Myocyte (in vitro differentiated cells): Measurements from ENCODE around the gene D2HGDH. TPM values are rescaled to one million over a fixed set of nuclear protein-coding genes. Genes with fewer than 3 reads are reported as not detected.
"Not testable (repeated sequence)": the region's sequence is repeated elsewhere in the genome, so short reads cannot be mapped to it uniquely, and the experiment has no call there.

Experiments
- DNase-seq: peaks from one replicate; pipeline ENCODE4 v3.0.0-alpha.2; 2012; ENCODE audit warnings: low read depth
- total RNA-seq: library from RNA; depleted of rRNA; stranded (reverse); fragments of >200 nt; gene quantifications from 2 replicates; pipeline ENCODE4 v1.2.3, GENCODE V29; 2014

The D2HGDH gene
- total RNA-seq, 1 donor from 2014 or later, result 17.3 TPM

DNA sequence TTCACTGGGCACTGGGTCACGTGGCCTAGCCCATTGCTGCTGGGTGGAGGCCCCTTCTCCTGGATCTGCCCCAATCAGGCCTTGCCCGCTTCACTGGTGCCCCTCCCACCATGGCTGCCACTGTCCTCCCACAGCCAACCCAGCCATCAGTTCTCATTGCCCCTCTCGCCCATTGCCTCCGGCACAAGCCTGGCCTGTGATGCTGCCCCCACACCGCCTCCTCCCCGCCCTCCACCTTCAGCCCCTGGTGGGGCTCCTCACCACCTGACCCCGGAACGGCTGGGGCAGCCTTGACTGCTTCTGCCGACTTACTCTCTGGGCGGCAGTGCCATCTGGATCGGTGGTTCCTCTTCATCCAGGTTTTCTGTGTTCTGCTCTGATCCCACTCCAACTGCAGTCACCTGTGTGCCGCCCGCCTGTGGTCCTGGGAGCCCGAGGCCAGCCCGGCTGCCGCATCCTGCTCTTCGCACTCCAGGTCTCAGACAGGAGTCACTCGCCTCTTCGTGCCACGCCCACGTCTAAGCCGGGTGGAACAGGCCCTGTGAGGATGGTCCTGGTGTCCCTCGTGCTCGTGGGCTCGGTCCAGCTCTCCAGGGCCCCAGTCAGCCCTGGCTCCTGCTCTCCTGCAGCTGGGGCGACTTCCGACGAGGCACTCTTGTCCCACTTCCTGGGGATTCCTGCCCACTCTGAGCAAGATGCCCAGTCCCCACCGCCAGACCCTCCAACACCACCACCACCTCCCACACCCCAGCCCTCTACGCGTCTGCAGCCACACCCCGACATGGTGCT lies 14.2 kb downstream of the D2HGDH start:
- no peak for DNase-seq

DNA sequence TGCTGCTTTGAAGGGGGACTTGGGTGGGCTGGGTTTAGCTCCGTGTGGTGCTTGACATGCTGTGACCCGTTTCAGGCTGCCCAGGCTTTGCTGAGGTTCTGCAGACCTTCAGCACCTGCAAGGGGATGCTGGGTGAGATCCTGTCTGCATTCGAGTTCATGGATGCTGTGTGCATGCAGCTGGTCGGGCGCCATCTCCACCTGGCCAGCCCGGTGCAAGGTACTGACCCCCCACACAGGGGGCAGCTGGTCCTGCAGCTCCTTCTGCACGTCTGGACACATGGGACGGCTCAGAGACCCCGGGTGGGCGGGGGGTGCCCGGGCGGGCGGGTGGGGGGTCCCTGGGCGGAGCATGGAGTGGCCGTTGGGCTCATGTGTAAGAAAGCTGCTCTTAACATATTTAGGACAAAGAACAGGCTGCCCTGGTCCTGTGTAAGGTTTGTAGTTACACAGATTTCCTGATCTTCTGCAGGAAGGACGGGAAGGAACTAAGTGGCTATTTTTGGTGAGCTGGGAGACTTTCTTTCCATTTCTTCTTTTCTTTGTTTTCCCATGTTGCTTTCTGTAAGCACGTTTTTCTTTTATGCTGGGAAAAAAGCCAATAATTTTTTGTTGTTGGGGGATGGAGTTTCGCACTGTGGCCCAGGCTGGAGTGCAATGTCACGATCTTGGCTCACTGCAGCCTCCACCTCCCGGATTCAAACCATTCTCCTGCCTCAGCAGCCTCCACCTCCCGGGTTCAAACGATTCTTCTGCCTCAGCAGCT lies 15.8 kb downstream of the D2HGDH start:
- DNase-seq, result no peak

DNA sequence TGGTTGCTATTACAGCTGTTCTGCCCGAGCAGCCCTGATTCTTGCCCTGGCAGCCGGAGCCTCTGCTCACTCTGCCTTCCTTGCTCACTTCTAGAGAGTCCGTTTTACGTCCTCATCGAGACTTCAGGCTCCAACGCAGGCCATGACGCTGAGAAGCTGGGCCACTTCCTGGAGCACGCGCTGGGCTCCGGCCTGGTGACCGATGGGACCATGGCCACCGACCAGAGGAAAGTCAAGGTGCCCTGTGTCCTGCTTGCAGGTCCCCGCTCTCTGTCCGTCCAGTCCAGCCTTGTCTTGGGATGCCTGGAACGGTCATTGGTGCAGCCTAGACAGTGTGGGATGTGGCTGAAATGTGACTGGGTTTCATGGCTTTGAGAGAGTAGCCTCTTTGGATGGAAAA lies 16.7 kb downstream of the D2HGDH start:
- DNase-seq, result no peak

DNA sequence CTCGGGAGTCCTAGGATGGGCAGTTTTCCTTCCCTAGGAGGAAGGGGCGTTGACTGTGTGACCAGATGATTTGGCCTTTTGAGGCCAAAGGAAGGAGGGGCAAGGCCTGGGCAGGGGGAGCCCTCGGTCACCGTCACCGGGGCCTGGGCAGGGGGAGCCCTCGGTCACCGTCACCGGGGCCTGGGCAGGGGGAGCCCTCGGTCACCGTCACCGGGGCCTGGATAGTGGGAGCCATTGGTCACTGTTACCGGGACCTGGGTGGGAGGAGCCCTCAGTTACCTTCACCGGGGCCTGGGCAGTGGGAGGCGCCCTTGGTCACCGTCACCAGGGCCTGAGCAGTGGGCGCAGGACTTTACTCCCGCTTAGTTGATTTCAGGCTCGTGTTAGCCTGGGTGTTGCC lies 17.3 kb downstream of the D2HGDH start:
- no peak for DNase-seq

DNA sequence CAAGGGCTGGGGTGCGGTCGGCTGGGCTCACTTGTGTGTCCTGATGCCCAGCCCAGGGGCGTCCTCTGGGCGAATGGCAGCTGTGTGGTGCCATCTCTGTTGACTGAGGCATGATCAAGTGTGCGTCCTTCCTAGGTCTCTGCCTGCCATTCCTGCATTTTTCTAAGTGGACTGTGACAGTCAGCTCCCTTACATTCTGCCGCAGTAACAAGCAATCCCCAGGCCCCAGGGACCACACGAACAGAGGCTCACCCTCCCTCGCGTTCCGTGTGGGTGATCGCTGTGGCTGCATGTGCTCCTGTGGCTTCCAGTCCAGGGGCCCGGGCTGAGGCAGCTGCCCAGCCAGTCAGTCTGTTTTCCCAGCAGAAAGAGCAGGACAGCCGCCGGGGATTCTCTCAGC lies 17.8 kb downstream of the D2HGDH start:
- DNase-seq, result no peak

DNA sequence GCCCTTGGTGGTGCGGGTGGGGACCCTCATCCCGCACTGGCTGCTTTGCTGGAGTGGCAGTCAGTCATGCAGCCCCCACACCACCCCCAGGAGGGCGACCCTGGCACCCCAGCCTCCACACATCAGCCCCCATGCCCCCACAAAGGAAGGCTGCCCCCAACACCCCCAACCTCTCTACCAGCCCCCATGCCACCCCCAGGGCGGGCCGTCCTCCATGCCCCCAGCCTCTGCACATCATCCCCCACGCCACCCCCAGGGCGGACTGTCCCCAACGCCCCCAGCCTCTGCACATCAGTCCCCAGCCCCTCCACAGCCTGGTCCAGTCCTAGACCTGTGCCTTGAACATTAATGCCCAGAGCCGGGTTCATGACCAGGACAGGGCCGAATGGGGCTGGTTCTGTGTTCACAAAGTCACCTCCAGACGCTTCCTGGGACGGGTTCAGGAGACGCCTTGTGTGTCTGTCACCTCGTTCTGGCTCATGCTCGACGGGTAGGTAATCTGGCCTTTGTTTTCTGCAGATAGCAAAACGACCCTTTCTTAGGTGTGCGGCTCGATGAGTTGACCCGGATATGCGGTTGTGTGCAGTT lies 18.4 kb downstream of the D2HGDH start:
- no peak for DNase-seq

DNA sequence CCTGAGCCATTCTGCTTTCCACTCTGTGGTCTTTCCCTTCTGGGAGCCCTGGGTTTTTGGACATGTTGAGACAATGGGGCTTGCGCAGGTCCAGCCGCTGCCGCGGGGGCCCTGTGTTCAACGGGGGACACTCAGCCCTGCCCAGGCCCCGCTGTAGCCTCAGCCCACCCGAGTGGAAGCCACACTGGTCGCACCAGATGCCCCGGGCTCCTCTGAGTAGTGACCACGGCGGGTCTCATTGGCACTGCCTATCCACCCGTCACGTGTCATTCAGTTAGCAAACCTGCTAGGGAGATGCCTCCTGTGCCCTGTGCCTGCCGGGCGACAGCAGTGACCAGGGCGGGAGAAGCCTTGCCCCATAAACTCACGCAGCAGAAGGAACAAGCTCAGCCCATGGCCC lies 19.1 kb downstream of the D2HGDH start:
- no peak for DNase-seq

DNA sequence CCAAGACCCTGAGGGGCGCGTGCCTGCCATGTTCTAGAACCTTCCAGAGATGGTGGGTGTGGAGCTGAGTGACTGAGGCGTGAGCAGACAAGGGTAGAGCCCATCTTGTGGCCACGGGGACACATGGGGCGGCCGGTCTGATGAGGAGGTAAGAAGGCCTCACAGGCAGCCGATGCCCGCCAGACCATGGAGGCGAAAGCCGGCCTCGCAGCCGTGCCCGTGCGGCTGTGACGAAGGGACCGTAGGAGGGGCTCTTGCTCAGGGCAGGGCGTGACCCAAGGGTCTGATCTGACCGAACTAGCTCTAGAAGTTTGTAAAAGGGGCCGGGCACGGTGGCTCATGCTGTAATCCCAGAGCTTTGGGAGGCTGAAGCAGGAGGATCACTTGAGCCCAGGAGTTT lies 19.6 kb downstream of the D2HGDH start:
- DNase-seq, result no peak

DNA sequence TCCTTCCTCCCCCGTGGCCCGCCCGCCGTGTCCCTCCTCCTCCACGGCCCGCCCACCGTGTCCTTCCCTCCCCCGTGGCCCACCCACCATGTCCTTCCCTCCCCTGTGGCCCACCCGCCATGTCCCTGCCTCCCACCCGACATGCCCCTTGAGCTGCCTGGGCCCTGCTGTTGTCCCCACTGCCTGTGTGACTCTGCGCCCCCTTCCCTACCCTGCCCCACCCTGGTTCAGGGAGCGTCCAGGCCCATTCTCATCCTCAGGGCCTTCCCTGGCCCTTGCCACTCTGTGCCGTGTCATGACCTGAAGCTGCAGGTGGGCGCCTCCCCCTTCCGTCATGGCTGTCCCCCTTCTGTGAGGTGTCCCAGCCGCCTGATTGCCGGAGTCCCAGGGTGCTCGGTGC lies 20.7 kb downstream of the D2HGDH start:
- DNase-seq, result no peak

DNA sequence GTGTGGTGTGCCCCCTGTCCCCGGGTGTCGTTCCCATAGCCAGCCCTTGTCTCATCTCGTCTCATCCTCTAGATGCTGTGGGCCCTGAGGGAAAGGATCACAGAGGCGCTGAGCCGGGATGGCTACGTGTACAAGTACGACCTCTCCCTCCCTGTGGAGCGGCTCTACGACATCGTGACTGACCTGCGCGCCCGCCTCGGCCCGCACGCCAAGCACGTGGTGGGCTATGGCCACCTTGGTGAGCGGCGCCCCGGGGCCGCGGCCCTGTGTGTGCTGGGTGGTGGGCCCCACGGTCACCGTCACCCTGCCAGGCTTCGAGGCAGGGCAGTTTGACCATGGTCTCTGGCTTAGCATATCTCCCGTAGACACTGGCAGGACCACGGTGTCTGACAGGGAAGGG lies 21.3 kb downstream of the D2HGDH start:
- DNase-seq, result no peak

DNA sequence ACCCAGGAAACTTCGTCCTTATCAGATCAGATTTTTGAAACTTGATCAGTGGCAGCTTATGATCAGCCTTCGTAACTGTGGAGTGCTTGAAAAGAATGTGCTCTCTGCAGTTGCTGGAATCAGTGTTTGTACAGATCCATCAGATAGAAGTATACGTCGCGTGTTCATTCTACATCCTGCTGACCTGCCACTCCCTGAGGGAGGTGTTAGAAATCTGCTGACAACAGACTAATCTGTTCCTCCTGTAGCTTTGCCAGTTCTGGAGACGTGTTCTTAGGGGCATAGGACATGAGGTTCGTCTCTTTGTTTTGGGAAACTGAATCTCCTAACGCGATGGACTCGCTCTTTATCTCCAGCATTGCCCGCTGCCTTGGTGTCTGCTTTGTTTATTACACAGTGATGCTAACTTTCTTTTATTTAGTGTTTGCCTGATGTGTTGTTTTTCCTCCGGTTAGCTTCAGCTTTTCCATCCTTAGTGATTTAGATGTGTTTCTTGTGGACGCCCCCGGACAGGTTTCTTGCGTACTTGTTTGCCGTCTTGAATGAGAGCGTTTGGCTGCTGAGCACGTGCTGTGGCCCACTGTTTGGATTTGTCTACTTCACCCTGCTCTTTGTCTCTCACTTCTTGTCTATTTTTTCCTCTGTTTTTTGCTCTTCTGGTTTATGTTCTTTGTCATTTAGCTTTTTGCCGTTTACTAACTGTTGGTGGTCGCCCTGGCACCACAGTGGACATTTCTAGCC lies 24.8 kb downstream of the D2HGDH start:
- DNase-seq, result no peak

DNA sequence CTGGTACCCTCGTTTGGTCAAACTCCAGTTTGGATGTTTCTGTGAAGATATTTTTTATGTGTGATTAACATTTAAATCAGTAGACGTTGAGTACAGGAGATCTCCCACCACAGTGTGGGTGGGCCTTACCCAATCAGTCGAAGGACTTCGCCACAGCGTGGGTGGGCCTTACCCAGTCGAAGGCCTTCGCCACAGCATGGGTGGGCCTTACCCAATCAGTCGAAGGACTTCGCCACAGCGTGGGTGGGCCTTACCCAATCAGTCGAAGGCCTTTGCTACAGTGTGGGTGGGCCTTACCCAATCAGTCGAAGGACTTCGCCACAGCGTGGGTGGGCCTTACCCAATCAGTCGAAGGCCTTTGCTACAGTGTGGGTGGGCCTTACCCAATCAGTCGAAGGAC lies 25.5 kb downstream of the D2HGDH start:
- not testable (repeated sequence) for DNase-seq

DNA sequence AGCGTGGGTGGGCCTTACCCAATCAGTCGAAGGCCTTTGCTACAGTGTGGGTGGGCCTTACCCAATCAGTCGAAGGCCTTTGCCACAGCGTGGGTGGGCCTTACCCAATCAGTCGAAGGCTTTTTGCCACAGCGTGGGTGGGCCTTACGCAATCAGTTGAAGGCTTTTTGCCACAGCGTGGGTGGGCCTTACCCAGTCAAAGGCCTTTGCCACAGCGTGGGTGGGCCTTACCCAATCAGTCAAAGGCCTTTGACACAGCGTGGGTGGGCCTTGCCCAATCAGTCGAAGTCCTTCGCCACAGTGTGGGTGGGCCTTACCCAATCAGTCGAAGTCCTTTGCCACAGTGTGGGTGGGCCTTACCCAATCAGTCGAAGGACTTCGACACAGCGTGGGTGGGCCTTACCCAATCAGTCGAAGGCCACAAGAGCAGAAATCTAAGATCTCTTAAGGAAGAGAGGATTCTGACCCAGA lies 25.9 kb downstream of the D2HGDH start:
- DNase-seq, result no peak

DNA sequence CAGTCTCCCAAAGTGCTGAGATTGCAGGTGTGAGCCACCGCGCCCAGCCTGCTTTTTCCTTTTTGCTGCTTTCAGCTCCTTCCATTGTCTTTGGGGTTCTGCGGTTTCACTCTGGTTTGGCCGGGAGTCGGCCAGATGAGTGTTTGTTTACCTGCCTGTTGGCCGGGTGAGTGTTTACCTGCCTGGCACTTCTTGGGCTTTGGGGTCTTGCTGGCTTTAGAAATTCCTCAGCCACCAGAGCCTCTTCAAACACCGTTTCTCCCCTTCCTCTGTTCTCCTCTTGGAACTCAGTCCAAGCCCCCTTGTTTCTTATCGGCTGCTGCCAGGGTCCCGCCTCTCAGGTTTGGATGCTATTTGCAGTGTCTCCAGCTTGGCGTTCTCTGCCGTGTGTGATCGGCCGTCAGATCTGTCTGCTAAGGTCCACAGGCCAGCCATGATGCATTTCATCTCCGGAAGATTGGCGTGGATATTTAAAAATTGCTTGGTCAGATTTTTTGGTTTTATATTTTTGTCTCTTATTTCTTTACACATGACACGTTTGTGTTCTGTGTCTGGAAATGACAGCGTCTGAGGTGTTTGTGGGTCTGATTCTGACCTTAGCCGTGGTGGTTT lies 28.0 kb downstream of the D2HGDH start:
- DNase-seq, result no peak

DNA sequence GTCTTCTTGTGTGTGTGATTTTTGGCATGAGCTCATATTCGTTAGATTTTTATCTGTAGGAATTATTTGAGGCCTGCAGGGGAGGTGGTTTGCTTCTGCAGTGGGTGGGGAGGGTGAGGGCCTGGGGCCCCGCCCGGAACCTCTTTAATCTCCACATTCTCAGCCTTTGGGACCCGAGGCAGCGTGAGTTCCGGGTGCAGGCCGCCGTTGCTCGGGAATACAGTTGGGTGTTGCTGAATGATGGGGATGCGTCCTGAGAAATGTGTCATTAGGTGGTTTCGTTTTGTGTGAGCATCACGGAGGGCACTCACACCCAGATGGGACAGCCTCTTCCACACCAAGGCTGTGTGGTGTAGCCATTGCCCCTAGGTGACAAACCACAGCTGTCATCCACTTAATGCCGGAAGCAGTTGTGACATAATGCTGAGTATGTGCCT lies 28.5 kb downstream of the D2HGDH start:
- no peak for DNase-seq

DNA sequence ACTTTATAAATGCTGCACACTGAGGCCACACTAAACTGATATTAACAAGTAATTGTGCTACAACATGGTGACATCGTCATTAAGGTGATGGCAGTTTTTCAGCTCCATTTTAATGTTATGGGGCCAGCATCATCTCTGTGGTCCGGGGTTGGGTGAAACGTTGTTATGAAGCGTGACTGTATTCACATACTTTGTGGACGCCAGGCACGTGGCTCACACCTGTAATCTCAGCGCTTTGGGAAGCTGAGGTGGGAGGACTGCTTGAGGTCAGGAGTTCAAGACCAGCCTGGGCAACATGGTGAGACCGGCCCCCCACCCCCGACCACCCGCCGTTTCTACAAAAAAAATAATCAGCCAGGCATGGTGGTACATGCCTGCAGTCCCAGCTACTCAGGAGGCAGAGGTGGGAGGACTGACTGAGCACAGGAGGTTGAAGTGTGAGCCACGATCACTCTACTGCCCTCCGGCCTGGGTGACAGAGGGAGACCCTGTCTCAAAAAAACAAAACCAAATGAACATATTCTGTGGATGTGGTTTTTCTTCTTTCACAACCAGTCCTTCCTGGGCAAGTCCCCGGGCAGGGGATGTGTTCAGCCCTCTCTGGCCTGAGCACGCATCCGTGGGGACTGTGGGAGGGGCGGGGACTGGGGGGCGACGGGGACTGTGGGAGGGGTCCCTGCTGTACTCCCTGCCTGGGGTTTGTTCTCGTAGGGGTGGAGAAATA lies 29.3 kb downstream of the D2HGDH start:
- no peak for DNase-seq

DNA sequence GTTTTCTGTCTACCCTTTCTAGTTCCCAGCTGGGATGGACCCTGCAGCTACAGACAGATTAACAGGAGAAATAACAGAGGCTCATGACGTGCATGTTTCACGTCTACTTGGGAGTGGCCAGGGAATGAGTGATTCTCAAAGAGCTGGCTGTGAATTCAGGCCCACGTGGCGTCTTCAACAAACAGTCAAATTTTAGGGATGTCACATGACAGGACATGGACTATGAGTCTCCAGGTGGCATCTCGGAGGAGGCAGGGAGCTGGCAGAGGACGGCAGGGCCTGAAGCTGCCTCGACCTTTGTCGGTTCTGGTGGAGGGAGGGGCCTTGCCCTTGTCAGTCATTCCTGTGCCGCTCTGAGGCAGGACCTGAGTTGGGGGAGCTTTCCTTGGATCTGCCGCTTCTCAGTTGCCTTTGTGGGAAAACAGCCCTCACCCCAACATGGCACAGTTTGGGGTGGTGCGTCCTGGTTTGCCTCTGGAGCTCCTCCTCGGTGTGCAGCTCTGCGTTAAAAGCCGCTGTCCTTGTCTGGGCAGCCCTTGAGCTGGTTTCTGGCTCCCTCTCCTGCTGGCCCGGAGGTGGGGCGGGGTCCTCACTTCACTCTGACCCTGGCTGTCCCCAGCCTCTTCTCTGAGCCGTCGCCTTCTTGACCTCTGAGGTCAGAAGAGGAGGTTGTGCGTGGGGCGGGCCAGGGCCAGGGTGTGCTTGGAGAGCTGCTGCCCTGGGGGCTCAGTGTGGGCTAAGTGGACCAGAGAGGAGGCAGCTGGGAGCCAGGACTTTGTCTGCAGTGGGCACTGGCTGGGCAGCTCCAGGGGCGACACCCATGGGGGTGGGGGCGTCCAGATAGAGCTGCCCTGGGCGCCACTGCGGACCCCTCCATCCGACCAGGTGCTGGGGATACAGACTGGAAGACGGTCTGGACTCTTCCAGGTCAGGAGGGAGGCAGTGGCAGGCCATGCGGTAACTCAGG lies 30.1 kb downstream of the D2HGDH start:
- no peak for DNase-seq

DNA sequence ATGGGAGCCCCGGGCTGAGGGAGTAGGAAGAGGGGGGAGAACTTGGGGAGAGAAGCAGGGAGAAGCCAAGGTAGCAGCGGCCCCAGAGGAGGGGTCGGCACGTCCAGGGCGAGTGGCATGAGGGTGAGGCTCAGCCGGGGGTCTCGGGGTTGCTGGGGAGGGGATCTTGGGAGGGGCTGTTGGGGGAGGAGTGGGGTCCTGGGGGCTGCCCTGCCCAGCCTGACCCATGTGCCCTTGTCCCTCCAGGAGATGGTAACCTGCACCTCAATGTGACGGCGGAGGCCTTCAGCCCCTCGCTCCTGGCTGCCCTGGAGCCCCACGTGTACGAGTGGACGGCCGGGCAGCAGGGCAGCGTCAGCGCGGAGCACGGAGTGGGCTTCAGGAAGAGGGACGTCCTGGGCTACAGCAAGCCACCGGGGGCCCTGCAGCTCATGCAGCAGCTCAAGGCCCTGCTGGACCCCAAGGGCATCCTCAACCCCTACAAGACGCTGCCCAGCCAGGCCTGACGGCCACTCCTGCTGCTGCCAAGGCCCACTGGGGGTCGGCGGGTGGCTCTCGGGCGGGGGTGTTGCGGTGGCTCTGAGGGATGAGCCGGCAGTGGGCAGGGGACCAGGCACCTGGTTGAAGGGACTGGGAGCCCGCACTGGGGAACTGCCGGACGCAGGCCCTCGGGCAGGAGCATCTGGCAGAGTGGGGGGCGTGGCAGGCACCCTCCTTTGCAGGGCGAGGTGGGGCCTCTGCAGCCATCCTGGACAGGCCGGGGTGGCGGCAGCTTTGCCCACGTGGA lies 33.2 kb downstream of the D2HGDH start:
- DNase-seq, result no peak
